H1 (cell line): ENCODE results near the gene SRGAP2C. TPM values are rescaled to one million over a fixed set of nuclear protein-coding genes. Genes with fewer than 3 reads are reported as not detected.
"Not testable (repeated sequence)": the region's sequence is repeated elsewhere in the genome, so short reads cannot be mapped to it uniquely, and the experiment has no call there.

Experiments used
- CTCF ChIA-PET: fragments of 300-600 bp; sonication (Branson Sonifier 250); formaldehyde crosslinking; loops from one replicate; lab custom pipeline; 2021; ENCODE audit not compliant: partially characterized antibody; lab: Charles Lee
- POLR2A ChIA-PET: fragments of 300-600 bp; sonication (Branson Sonifier 250); formaldehyde crosslinking; loops from one replicate; lab custom pipeline; 2021; ENCODE audit warnings: inconsistent platforms; ENCODE audit not compliant: partially characterized antibody; lab: Charles Lee
- DNase-seq, 2 experiments: peaks; one replicate each; pipeline versions ENCODE4 v3.0.0 to v3.0.0-alpha.2; 2010 to 2022; ENCODE audit warnings: low spot score in 2 of 2, low read depth in 1 of 2, mixed read lengths in 1 of 2
- FAIRE-seq: peaks from 2 replicates; lab custom pipeline; 2011; peaks lifted over from hg19 to GRCh38; lab: Jason Lieb, UNC
- H2AFZ ChIP-seq: 2 replicates; pipeline ENCODE4 v1.8.1; 2012; ENCODE audit warnings: low read length, inconsistent platforms
- H2AK5ac ChIP-seq: 2 replicates; pipeline ENCODE4 v1.6.1; 2013; ENCODE audit warnings: low read depth, low read length
- H2BK120ac ChIP-seq: replicated peaks from 2 replicates; pipeline ENCODE3; 2013; ENCODE audit warnings: low read depth, low read length, inconsistent platforms
- H2BK12ac ChIP-seq: 2 replicates; pipeline ENCODE4 v1.6.1; 2013; ENCODE audit warnings: low read depth, low read length
- H2BK15ac ChIP-seq: 2 replicates; pipeline ENCODE4 v1.6.1; 2013; ENCODE audit warnings: low read length
- H2BK20ac ChIP-seq: 2 replicates; pipeline ENCODE4 v1.6.1; 2013; ENCODE audit warnings: low read length
- H2BK5ac ChIP-seq: 2 replicates; pipeline ENCODE4 v1.6.1; 2013; ENCODE audit warnings: low read depth, low read length
- H3K14ac ChIP-seq: 2 replicates; pipeline ENCODE4 v1.6.1; 2013; ENCODE audit warnings: inconsistent platforms; ENCODE audit not compliant: insufficient read length
- H3K18ac ChIP-seq: 2 replicates; pipeline ENCODE4 v1.6.1; 2013; ENCODE audit warnings: low read length; ENCODE audit errors: extremely low read depth
- H3K23ac ChIP-seq: 2 replicates; pipeline ENCODE4 v1.6.1; 2013; ENCODE audit warnings: inconsistent platforms; ENCODE audit not compliant: insufficient read length
- H3K23me2 ChIP-seq: 2 replicates; pipeline ENCODE4 v1.6.1; 2013; ENCODE audit warnings: low read depth, low read length
- H3K27ac ChIP-seq: 2 replicates; pipeline ENCODE4 v1.6.1; 2011; ENCODE audit warnings: low read depth, low read length, inconsistent platforms
- H3K27me3 ChIP-seq, 4 experiments: replicated peaks in 1 of 4; 1 replicate in 1 of 4; 2 replicates in 3 of 4; pipeline versions ENCODE4 v1.6.1 to v1.8.1; 2011 to 2013; ENCODE audit warnings: low read length in 3 of 4, mild to moderate bottlenecking in 3 of 4, inconsistent platforms in 2 of 4, mixed read lengths in 2 of 4, moderate library complexity in 1 of 4; ENCODE audit not compliant: control insufficient read depth in 3 of 4, insufficient read depth in 3 of 4; ENCODE audit errors: extremely low read depth in 1 of 4
- H3K36me3 ChIP-seq, 4 experiments: 2 replicates each; pipeline versions ENCODE4 v1.6.1 to v1.8.1; 2011 to 2013; ENCODE audit warnings: mild to moderate bottlenecking in 4 of 4, low read length in 3 of 4, moderate library complexity in 2 of 4, control low read depth in 1 of 4, inconsistent platforms in 1 of 4; ENCODE audit not compliant: insufficient read depth in 4 of 4, control insufficient read depth in 2 of 4
- H3K4ac ChIP-seq: replicated peaks from 2 replicates; pipeline ENCODE3; 2013; ENCODE audit warnings: low read length, low read depth, mixed read lengths, inconsistent platforms; ENCODE audit not compliant: insufficient read length
- H3K4me1 ChIP-seq, 4 experiments: replicated peaks in 1 of 4; 1 replicate in 1 of 4; 2 replicates in 3 of 4; pipeline versions ENCODE4 v1.6.1 to v1.8.1; 2011 to 2013; ENCODE audit warnings: low read length in 3 of 4, inconsistent platforms in 2 of 4, mixed read lengths in 1 of 4; ENCODE audit not compliant: insufficient read depth in 4 of 4, control insufficient read depth in 3 of 4
- H3K4me2 ChIP-seq, 2 experiments: 2 replicates each; pipeline versions ENCODE4 v1.6.1 to v1.8.1; 2011 to 2013; ENCODE audit warnings: low read depth in 2 of 2, low read length in 2 of 2, control low read depth in 1 of 2, inconsistent platforms in 1 of 2, mild to moderate bottlenecking in 1 of 2; ENCODE audit not compliant: insufficient read depth in 1 of 2
- H3K4me3 ChIP-seq, 4 experiments: fragments of 200-600, 300-600 bp in 1 of 4; sonication (generic), shearing (Covaris generic), sonication (Bioruptor Twin) in 1 of 4; 2 replicates each; pipeline versions ENCODE4 v1.5.1 to v1.8.1; 2011 to 2016; ENCODE audit warnings: low read length in 4 of 4, low read depth in 3 of 4, control low read depth in 2 of 4, inconsistent platforms in 2 of 4, mild to moderate bottlenecking in 2 of 4, mixed read lengths in 1 of 4, moderate library complexity in 1 of 4; ENCODE audit not compliant: insufficient read depth in 2 of 4; ENCODE audit errors: extremely low read depth in 1 of 4
- H3K56ac ChIP-seq: replicated peaks from 2 replicates; pipeline ENCODE3; 2013; ENCODE audit warnings: low read depth, mild to moderate bottlenecking, mixed read lengths, low read length, inconsistent platforms; ENCODE audit not compliant: insufficient read length
- H3K79me1 ChIP-seq: 2 replicates; pipeline ENCODE4 v1.6.1; 2013; ENCODE audit warnings: low read depth, low read length, control low read depth
- H3K79me2 ChIP-seq, 2 experiments: 2 replicates each; pipeline versions ENCODE4 v1.6.1 to v1.8.1; 2012 to 2013; ENCODE audit warnings: low read length in 2 of 2, mild to moderate bottlenecking in 2 of 2, inconsistent platforms in 1 of 2; ENCODE audit not compliant: insufficient read depth in 2 of 2, control insufficient read depth in 1 of 2
- H3K9ac ChIP-seq, 4 experiments: replicated peaks in 1 of 4; 1 replicate in 1 of 4; 2 replicates in 3 of 4; pipeline versions ENCODE4 v1.6.1 to v1.8.1; 2011 to 2013; ENCODE audit warnings: low read depth in 3 of 4, low read length in 3 of 4, control low read depth in 2 of 4, mild to moderate bottlenecking in 2 of 4, moderate library complexity in 2 of 4, inconsistent platforms in 1 of 4; ENCODE audit errors: extremely low read depth in 1 of 4
- H3K9me3 ChIP-seq, 2 experiments: 2 replicates each; pipeline versions ENCODE4 v1.6.1 to v1.8.1; 2012 to 2013; ENCODE audit warnings: mild to moderate bottlenecking in 2 of 2, moderate library complexity in 2 of 2, control low read depth in 1 of 2, inconsistent platforms in 1 of 2, low read depth in 1 of 2, low read length in 1 of 2, mixed read lengths in 1 of 2; ENCODE audit not compliant: insufficient read depth in 2 of 2
- H4K20me1 ChIP-seq, 2 experiments: replicated peaks in 1 of 2; 2 replicates each; pipeline versions ENCODE3 to v1.8.1; 2011 to 2013; ENCODE audit warnings: inconsistent platforms in 2 of 2, low read length in 2 of 2, mild to moderate bottlenecking in 1 of 2; ENCODE audit not compliant: insufficient read depth in 2 of 2, control insufficient read depth in 1 of 2
- H4K5ac ChIP-seq: 2 replicates; pipeline ENCODE4 v1.6.1; 2013; ENCODE audit warnings: low read length, low read depth, mixed read lengths, inconsistent platforms; ENCODE audit not compliant: insufficient read length
- H4K8ac ChIP-seq: 2 replicates; pipeline ENCODE4 v1.8.0; 2013; ENCODE audit warnings: mild to moderate bottlenecking, moderate library complexity, low read length, inconsistent platforms; ENCODE audit not compliant: insufficient read depth; ENCODE audit errors: extremely low read depth
- H4K91ac ChIP-seq: replicated peaks from 2 replicates; pipeline ENCODE3; 2013; ENCODE audit warnings: low read length, mixed read lengths, inconsistent platforms; ENCODE audit not compliant: insufficient read length
- WGBS, 2 experiments: shearing (Covaris generic) in 1 of 2; methylation state at CpG; one replicate each; pipeline versions ENCODE4 v1.1.6 to v1.1.7; 2013 to 2015; ENCODE audit warnings: low lambda C conversion rate in 2 of 2, mixed read lengths in 2 of 2, inconsistent platforms in 1 of 2, low coverage in 1 of 2, missing lambda C conversion rate in 1 of 2; ENCODE audit not compliant: insufficient replicate concordance in 2 of 2, insufficient coverage in 1 of 2, insufficient read length in 1 of 2; ENCODE audit errors: extremely low coverage in 1 of 2, missing lambda C conversion rate in 1 of 2; 5-methylcytosine and 5-hydroxymethylcytosine counted together
- polyA plus RNA-seq, 7 experiments: library from polyadenylated mRNA; depleted of rRNA in 3 of 7; stranded (reverse) in 5 of 7; unstranded in 2 of 7; fragments of >200 nt in 5 of 7; fragments of 200-250 nt in 2 of 7; gene quantifications; 1 replicate in 5 of 7; 2 replicates in 1 of 7; 4 replicates in 1 of 7; pipeline versions ENCODE4 v1.2.1 to v1.2.3, GENCODE V29; 2011 to 2013; ENCODE audit warnings: missing spikeins in 2 of 7, mixed read lengths in 2 of 7
- total RNA-seq: library from RNA; stranded (reverse); fragmentation: NEBNext Ultra II Directional; extraction: Animal tissue kit (Norgen Biotek cat#: 25700); gene quantifications from 2 replicates; pipeline ENCODE4 v1.2.1, GENCODE V29; 2021

Gene SRGAP2C
- total and polyA plus RNA-seq, 2 of the 8 experiments (the other 6 are each of a cell fraction or from before 2014, with no cell fraction given), result 2.5 to 25.2 TPM

DNA sequence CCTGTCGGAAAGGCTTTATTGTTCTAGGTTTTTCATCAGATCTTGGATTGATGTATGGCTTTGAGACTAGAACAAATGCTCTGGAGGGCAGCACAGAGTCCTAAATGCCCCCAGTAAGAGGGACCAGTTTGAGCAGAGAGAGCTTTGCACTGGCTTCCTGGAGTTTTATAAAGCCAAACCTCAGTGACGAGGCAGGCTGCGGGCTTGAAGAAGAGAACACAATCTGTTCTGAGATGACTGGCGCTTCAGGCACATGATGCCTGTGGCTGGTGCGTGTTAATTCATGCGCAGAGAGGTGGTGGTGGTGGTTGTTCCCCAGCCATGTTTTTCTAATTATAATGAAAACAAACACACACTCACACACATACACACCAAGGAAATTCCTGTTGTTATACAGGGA, 180.9 kb downstream of the SRGAP2C start:
- DNase-seq, H3K14ac ChIP-seq, FAIRE-seq, H3K4me3 ChIP-seq, H3K4me1 ChIP-seq, H2BK5ac ChIP-seq, POLR2A ChIA-PET, H3K23ac ChIP-seq, CTCF ChIA-PET, H2BK120ac ChIP-seq, H3K9ac ChIP-seq, H2BK20ac ChIP-seq, H4K5ac ChIP-seq, H3K56ac ChIP-seq, H3K79me2 ChIP-seq, H3K18ac ChIP-seq, H2AK5ac ChIP-seq, H2BK15ac ChIP-seq, H4K91ac ChIP-seq, H3K79me1 ChIP-seq, H4K8ac ChIP-seq, H2AFZ ChIP-seq, H4K20me1 ChIP-seq, H3K36me3 ChIP-seq, H3K4ac ChIP-seq, H3K23me2 ChIP-seq, H2BK12ac ChIP-seq, H3K27me3 ChIP-seq, H3K4me2 ChIP-seq, H3K27ac ChIP-seq, H3K9me3 ChIP-seq: not testable (repeated sequence)
- WGBS, 2 experiments, result 86% methylated on average over 2 of the region's 6 CpGs; no CpG with 5 or more reads in 1 of the 2 experiments

DNA sequence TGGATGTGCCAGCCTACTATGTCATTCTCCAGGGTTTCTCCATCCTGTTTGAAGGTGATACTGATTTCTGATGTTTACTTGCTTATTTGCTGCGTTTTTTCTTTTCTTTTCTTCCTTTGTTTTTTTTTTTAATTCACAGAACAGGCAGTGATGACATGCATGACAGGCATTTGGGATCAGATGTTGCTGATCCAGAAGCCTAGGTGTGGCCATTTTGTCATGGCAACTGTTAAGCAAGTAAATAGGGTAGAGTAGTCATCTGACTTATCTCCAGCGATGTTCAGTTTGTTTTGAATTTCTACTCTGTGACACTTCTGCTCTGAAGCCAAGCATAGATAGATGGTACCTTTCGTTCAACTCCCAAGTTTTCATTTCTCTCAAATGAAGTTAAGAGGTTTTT, 181.4 kb downstream of the SRGAP2C start:
- H3K4me3 ChIP-seq, H3K36me3 ChIP-seq, H3K4me2 ChIP-seq, H3K27me3 ChIP-seq, H3K23me2 ChIP-seq, H3K56ac ChIP-seq, H2BK5ac ChIP-seq, H2AFZ ChIP-seq, H2AK5ac ChIP-seq, H2BK12ac ChIP-seq, H4K8ac ChIP-seq, H3K4ac ChIP-seq, H4K91ac ChIP-seq, CTCF ChIA-PET, H4K20me1 ChIP-seq, H3K79me2 ChIP-seq, H3K4me1 ChIP-seq, H2BK120ac ChIP-seq, H3K9ac ChIP-seq, POLR2A ChIA-PET, DNase-seq, H4K5ac ChIP-seq, H2BK20ac ChIP-seq, H2BK15ac ChIP-seq, H3K9me3 ChIP-seq, H3K23ac ChIP-seq, H3K18ac ChIP-seq, H3K14ac ChIP-seq, H3K79me1 ChIP-seq, H3K27ac ChIP-seq, FAIRE-seq: not testable (repeated sequence)
- WGBS, 2 experiments, result no CpG with 5 or more reads among the region's 3 CpGs
